ENCODE results near the gene RBM5. TPM values are rescaled to one million over a fixed set of nuclear protein-coding genes. Genes with fewer than 3 reads are reported as not detected.
"Not testable (repeated sequence)": the region's sequence is repeated elsewhere in the genome, so short reads cannot be mapped to it uniquely, and the experiment has no call there.

RBM5 gene
- total RNA-seq, 1 donor from 2014 or later = 84.5 TPM

DNA sequence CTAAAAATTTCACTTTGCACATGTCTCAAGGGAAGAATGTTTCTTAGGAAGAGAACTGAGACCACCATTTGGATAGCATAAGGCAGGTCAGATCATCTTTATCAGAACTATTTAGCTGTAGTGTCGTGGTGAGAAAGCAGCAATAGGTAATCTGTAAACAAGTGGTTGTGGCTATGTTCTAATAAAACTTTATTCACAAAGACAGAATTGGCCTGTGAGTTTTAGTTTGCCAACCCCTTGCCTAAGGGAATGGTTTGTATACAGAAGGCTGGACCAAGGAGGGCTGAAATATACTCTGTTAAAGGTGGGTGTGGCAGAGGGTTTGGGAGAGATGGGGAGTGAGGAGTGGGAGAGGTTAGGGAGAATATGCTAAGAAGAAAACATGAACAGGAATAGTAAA lies 10.6 kb upstream of the RBM5 start:
- no peaks in the 10 kb centered on the region for H3K27me3 ChIP-seq (ENCODE audit: control insufficient read depth, insufficient read depth, low read length)
- no peak overlapping the region for H3K4me3 ChIP-seq (ENCODE audit: low read depth, low read length)

DNA sequence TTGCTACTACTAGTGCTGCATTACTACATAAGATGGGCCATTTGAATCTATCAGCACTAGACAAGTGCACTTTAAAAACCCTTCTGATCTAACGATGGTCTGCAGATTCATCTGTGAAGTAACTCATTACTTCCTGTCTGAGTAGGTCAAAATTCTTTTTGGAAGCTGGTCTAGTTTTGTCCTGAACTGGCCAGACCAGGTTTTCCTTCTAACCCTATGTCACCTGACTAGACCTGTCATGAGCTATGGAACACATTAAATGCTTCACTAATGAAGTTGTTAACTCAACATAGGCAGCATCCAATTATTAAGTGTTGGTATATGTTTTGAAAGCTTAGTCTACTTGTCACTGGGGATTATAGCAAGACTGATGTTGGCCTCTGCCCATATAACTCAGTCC lies 10.1 kb upstream of the RBM5 start:
- Histone ChIP-seq H3K4me3 (ENCODE audit: low read depth, low read length) (no peak overlapping the region), H3K27me3 (ENCODE audit: control insufficient read depth, insufficient read depth, low read length) (no peaks in the 10 kb centered on the region), H3K36me3 (ENCODE audit: control insufficient read depth, insufficient read depth, low read length) (no peaks in the 10 kb centered on the region)
- DNase-seq (ENCODE audit: low read depth) = no peak
- TF ChIP-seq, protein P1, sequence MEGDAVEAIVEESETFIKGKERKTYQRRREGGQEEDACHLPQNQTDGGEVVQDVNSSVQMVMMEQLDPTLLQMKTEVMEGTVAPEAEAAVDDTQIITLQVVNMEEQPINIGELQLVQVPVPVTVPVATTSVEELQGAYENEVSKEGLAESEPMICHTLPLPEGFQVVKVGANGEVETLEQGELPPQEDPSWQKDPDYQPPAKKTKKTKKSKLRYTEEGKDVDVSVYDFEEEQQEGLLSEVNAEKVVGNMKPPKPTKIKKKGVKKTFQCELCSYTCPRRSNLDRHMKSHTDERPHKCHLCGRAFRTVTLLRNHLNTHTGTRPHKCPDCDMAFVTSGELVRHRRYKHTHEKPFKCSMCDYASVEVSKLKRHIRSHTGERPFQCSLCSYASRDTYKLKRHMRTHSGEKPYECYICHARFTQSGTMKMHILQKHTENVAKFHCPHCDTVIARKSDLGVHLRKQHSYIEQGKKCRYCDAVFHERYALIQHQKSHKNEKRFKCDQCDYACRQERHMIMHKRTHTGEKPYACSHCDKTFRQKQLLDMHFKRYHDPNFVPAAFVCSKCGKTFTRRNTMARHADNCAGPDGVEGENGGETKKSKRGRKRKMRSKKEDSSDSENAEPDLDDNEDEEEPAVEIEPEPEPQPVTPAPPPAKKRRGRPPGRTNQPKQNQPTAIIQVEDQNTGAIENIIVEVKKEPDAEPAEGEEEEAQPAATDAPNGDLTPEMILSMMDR (IDR thresholded peaks at IDR 0.05; ENCODE audit: insufficient read depth, low read length, poor library complexity, severe bottlenecking) = no peak

More for the DNA sequence above, 10.6 kb upstream of the RBM5 start:
- TF ChIP-seq, protein P1 (IDR thresholded peaks at IDR 0.05; ENCODE audit: insufficient read depth, low read length, poor library complexity, severe bottlenecking) = no peak
- peaks cover 1% of the 10 kb centered on the region for H3K36me3 ChIP-seq (ENCODE audit: control insufficient read depth, insufficient read depth, low read length)
- DNase-seq (ENCODE audit: low read depth) = no peak

DNA sequence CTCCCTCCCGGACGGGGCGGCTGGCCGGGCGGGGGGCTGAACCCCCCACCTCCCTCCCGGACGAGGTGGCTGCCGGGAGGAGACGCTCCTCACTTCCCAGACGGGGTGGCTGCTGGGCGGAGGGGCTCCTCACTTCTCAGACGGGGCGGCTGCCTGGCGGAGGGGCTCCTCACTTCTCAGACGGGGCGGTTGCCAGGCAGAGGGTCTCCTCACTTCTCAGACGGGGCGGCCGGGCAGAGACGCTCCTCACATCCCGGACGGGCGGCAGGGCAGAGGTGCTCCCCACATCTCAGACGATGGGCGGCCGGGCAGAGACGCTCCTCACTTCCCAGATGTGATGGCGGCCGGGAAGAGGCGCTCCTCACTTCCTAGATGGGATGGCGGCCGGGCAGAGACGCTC lies 3.8 kb upstream of the RBM5 start:
- H3K4me3 ChIP-seq (ENCODE audit: low read depth, low read length); H3K27me3 ChIP-seq (ENCODE audit: control insufficient read depth, insufficient read depth, low read length); DNase-seq (ENCODE audit: low read depth); H3K36me3 ChIP-seq (ENCODE audit: control insufficient read depth, insufficient read depth, low read length): not testable (repeated sequence)

DNA sequence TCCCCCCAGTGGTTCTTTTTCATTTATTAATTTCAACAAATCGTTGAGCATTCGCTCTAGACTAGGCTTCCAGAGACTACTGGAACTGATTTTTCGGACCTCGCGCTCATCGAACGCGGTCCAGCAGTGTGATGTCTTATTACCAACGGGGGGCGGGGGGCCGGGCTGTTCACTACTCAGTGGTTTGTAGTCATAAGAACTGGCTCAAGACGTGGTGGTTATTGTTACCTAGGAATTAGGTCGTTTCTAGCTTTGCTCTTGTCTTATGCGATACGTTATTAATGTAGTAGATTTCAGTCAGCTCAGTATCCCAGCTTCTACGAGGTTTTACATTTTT lies 858 bp downstream of the RBM5 start:
- TF ChIP-seq, protein P1 (IDR thresholded peaks at IDR 0.05; ENCODE audit: insufficient read depth, low read length, poor library complexity, severe bottlenecking) = no peak
- H3K27me3 ChIP-seq (ENCODE audit: control insufficient read depth, insufficient read depth, low read length) = no peaks in the 10 kb centered on the region
- H3K4me3 ChIP-seq (ENCODE audit: low read depth, low read length) = peak overlapping the region; percentile 98
- H3K36me3 ChIP-seq (ENCODE audit: control insufficient read depth, insufficient read depth, low read length) = peaks cover 2% of the 10 kb centered on the region
- no peak for DNase-seq (ENCODE audit: low read depth)

DNA sequence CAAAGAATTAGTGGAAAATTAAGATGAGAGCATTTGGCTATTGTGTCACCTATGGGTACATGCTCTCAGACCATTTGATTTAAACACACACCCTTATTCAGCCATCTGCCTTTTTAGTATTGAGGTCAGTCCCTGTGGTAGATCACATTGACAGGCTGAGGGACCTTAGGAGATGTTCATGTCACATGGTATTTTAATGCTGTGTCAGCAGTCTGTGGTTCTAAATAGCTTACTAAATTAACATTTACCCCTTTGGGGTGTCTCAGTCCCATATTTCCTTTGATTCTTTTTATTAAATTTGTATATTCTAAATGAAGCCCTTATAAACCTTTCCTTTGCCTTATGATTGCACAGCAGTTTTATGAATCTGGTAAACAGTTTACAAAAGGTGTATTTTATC lies 2.3 kb downstream of the RBM5 start:
- Histone ChIP-seq H3K27me3 (ENCODE audit: control insufficient read depth, insufficient read depth, low read length) (no peaks in the 10 kb centered on the region), H3K4me3 (ENCODE audit: low read depth, low read length) (no peak overlapping the region), H3K36me3 (ENCODE audit: control insufficient read depth, insufficient read depth, low read length) (peaks cover 2% of the 10 kb centered on the region)
- TF ChIP-seq, protein P1 (IDR thresholded peaks at IDR 0.05; ENCODE audit: insufficient read depth, low read length, poor library complexity, severe bottlenecking) = no peak
- no peak for DNase-seq (ENCODE audit: low read depth)

DNA sequence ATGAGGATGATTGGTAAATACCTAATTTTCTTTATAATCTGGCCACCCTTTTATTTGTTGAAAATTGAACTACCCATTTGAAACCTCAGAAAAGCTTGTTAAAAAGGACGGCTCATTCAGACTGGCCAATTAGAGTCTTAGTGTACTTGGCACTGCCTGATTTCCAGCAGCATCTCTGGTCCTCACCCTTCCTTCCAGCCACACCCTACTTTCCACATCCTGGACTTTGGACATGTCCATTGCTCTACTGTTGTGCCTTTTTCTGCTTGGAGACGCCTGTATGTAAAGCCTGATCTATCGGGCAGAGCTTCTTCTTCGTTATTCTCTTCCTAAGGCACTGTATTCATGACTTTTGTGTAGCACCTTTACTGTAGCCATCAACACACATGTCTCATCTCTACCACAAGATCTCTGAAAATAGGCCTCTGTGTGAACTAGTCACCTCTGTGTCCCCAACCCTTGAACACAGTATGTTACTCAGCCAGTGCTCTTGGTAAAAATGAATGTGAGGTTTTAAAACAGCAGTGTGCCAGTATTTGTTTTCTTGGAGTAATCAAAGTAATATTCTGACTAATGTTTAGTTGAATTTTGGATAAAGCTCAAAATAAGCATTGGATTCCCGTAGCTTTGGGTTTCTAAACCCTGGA lies 6.8 kb downstream of the RBM5 start:
- Histone ChIP-seq H3K36me3 (ENCODE audit: control insufficient read depth, insufficient read depth, low read length) (peaks cover 2% of the 10 kb centered on the region), H3K27me3 (ENCODE audit: control insufficient read depth, insufficient read depth, low read length) (no peaks in the 10 kb centered on the region)

More for the DNA sequence above, 6.8 kb downstream of the RBM5 start:
- TF ChIP-seq, protein P1 (IDR thresholded peaks at IDR 0.05; ENCODE audit: insufficient read depth, low read length, poor library complexity, severe bottlenecking) = no peak
- no peak for DNase-seq (ENCODE audit: low read depth)
- H3K4me3 ChIP-seq (ENCODE audit: low read depth, low read length) = no peak overlapping the region

All from kidney epithelial cell (primary cell).